ES-I3 (cell line): ENCODE data around the gene DUSP15.

Source experiments
- H3K36me3 ChIP-seq: 2 replicates; pipeline ENCODE4 v1.6.1; 2013; ENCODE audit warnings: mild to moderate bottlenecking, low read length, control low read depth, moderate library complexity; ENCODE audit not compliant: insufficient read depth
- H3K4me1 ChIP-seq: 2 replicates; pipeline ENCODE4 v1.6.1; 2013; ENCODE audit warnings: mild to moderate bottlenecking, control low read depth, low read length; ENCODE audit not compliant: insufficient read depth
- H3K9ac ChIP-seq: 2 replicates; pipeline ENCODE4 v1.6.1; 2013; ENCODE audit warnings: low read depth, mild to moderate bottlenecking, low read length, moderate library complexity
- H3K9me3 ChIP-seq: 2 replicates; pipeline ENCODE4 v1.6.1; 2013; ENCODE audit warnings: mild to moderate bottlenecking, low read length, moderate library complexity; ENCODE audit not compliant: control insufficient read depth, insufficient read depth

The DUSP15 gene

DNA sequence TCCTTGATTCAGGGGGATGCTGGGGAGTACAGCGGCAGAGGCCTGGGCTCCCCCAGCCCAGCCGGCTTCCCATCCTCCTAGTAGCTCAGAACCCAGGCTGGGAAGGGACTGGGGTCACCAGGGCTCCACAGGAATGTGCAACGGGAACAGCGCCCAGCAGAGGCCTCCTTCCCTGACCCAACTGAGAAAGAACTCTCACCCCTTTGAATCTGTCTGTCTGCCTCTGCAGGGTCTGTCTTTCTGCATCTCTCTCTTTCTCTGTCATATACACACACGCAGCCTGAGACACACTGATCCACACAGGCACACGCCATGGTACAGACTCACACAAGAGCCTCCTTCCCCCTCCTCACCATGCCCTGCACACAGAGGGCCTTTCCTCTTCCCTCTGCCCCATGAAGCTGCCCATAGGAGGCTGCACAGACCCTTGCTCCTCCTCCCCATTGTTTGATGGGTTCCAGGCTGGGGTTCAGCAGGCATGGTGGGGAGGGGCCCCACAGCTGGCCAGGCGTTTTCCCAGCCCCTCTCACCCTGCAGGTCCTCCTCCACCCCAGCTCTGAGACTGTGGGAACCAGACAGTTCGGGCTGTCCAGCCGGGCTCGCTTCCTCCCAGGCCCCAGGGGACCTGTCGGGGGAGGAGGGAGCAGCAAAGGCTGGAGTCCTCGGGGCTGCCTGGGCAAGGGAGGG lies 27.7 kb downstream of the DUSP15 start:
- Histone ChIP-seq H3K9ac (no peak overlapping the region), H3K36me3 (no peaks in the 10 kb centered on the region), H3K9me3 (no peaks in the 10 kb centered on the region), H3K4me1 (peaks cover 37% of the 10 kb centered on the region)

DNA sequence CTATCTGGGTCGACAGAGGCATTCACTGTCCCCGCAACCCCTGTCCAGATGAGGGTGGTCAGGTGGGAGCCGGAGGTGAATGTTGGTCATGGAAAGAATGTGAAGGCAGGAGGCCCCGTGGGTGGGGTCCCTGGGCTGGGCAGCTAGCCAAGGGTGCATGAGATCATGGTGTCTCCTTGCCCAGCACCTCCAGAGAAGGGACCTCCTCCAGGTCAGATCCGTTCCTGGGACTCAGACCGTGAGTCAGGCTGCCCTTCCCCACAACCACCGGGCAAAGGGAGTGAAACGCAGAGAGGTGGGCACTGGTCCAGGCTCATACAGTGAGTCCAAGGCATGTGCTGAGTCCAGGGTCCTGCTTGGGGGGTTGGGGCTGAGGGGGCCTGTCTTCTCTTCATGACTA lies 28.4 kb downstream of the DUSP15 start:
- no peaks in the 10 kb centered on the region for H3K36me3 ChIP-seq
- no peak overlapping the region for H3K9ac ChIP-seq
- H3K4me1 ChIP-seq, result peaks cover 44% of the 10 kb centered on the region
- no peaks in the 10 kb centered on the region for H3K9me3 ChIP-seq

DNA sequence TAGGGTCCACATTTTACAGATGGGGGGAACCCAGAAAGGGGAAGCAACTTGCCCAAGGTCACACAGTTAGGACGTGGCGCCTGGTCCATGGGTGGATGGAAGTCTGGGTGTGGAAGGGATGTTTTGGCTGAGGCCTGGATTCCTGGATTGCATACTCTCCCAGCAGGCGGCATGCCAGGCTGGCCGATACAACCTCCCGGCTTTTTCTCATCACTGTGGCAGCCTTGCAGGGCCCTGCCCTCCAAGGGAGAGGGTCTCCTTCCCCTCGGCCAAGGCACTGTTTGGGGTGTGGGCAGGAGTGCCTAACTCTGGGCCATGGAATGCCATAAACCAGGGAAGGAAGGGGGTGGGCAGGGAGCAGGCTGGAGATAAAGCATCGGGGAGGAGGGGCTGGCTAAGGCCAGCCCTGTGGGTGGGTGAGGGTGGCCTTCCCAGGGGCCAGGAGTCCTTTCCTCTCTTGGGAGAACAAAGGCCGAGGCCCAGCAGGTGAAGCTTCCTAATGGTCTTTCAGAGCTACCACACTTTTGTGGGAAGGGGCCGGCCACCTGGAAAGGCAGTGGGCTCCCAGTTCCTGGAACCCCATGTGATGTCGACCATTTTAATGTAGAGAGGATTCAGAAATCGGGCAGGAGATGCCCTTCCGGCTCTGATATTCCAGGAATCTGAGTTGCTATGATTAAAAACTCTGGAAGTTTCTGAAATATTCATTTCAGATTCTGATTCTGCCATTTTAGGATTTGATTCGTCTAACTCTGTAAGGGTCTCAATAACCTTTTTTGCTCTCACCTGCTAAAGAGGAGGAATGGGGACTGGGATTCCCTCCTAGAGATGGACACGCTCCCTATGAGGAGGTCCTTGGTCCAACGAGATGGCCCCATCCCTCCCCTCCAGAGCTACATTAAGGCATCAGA lies 29.2 kb downstream of the DUSP15 start:
- no peak overlapping the region for H3K9ac ChIP-seq
- peaks cover 48% of the 10 kb centered on the region for H3K4me1 ChIP-seq
- no peaks in the 10 kb centered on the region for H3K9me3 ChIP-seq
- no peaks in the 10 kb centered on the region for H3K36me3 ChIP-seq

DNA sequence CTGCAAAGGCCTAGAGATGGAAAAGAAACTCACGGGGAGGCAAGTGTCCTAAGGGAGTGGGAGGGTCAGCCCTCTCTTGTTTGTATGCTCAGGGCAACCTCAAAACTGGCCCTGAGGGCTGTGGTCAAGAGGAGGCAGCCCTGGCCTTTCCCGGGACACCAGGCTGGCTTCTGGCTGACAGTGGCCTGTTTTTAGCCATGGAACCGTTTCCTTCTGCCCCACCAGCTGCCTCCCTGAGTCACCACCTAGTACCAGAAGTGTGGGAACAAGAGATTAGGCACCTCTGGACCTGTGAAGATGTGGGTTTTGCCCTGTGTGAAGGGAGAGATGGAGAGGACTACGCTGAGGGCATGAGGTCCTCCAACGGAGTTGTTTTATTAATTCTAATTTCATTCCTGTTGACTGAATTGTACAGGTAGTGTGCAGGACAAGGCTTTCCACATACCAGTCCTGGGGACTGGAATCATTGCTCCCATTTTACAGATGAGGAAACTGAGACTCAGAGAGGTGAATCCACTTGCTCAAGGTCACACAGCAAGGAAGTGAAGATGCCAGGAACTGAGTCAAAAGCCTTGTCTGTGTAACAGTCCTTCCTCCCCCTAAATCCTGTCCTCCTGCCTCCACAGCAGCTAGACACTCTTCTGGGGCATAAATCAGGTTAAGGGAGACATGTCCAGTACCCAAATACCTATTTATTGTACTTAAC lies 30.4 kb downstream of the DUSP15 start:
- peaks cover 54% of the 10 kb centered on the region for H3K4me1 ChIP-seq

DNA sequence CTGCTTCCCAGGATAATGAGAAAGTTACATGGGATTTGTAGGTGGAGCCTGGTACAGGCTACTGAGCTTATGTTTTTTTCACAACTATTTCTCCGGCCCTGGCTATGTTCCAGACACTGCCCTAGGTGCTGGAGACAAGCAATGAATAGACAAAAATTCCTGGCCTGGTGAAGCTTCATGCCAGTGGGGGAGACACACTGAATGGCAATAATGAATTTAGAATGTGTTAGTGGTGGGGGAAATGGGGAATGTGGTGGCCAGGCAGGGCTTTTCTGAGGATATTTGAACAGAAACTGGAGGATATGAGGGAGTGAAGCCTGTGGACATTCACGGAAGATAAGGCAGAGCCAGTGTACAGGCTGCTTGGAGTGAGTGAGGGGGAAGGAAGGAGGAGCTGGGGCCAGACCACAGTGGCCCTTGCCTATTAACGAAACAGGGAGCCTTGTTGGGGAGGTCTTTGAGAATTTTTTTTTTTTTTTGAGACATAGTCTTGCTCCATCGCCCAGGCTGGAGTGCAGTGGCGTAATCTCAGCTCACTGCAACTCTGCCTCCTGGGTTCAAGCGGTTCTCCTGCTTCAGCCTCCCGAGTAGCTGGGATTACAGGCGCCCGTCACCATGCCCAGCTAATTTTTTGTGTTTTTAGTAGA lies 31.6 kb downstream of the DUSP15 start:
- H3K4me1 ChIP-seq, result peaks cover 56% of the 10 kb centered on the region
- no peak overlapping the region for H3K9ac ChIP-seq
- no peaks in the 10 kb centered on the region; the same call in 1 of the 2 replicates for H3K36me3 ChIP-seq
- H3K9me3 ChIP-seq, result no peaks in the 10 kb centered on the region

More for the DNA sequence above, 30.4 kb downstream of the DUSP15 start:
- Histone ChIP-seq H3K9ac (no peak overlapping the region), H3K9me3 (no peaks in the 10 kb centered on the region), H3K36me3 (no peaks in the 10 kb centered on the region)

DNA sequence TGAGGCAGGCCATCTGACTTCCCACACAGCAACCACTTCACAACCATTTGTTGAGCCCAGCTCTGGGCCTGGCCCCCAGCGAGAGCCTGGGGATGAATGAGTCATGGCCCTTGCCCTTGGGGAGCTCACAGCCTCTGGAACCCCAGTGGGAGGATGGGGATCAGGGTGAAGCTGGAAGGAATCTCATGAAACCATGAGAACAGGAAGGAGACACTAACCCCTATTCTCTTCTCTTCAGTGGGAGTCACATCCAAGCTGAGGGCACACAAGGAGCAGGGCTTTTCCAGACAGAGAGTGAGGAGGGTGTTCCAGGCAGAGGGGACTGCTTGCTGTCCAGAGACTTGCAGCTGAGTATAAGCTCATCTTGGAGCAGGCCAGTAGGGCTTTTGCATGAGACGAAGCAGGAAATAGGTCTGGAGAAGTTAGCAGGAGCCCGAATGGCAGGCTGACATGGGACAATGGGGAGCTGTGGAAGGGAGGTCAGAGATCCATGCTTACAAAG lies 32.4 kb downstream of the DUSP15 start:
- H3K36me3 ChIP-seq, result no peaks in the 10 kb centered on the region; the same call in 1 of the 2 replicates
- no peak overlapping the region for H3K9ac ChIP-seq
- no peaks in the 10 kb centered on the region for H3K9me3 ChIP-seq
- H3K4me1 ChIP-seq, result peaks cover 52% of the 10 kb centered on the region

DNA sequence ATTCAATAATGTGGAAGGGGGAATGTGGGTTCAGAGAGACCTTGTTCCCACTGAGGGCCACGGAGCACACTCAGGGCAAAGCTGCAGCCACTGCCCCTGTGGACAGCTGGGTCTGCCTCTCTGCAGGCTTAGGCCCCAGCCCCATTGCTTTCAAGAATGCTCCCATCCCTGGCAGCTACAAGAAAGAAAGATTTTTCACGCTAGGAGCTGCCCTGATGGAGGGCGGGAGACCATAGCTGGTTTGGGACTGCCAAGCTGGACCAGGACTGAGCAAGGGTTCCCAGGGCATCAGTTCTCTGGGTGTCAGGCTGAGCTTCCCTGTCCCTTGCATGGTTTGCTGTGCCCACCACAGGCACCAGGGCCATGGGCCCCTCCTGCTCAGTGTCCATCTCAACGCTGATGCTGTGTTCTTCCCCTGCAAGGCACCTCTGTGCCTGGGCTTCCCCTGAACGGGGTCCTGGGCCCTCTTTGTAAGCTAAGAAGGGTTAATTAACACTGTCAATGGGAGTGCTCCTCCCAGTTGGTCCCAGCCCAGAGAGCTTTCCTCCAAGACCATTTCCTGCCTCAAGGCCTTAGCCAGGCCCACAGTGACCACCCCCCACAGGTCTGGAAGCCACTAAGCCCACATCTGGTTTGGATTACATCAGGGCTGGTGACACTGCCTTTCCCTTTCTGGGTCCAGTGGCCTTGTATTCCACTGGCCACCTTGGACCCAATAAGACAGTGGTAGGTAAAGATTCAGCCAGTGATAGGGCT lies 33.3 kb downstream of the DUSP15 start:
- no peaks in the 10 kb centered on the region for H3K9me3 ChIP-seq
- H3K4me1 ChIP-seq, result peaks cover 46% of the 10 kb centered on the region; the same call in 1 of the 2 replicates
- no peak overlapping the region for H3K9ac ChIP-seq
- no peaks in the 10 kb centered on the region; the same call in 1 of the 2 replicates for H3K36me3 ChIP-seq

DNA sequence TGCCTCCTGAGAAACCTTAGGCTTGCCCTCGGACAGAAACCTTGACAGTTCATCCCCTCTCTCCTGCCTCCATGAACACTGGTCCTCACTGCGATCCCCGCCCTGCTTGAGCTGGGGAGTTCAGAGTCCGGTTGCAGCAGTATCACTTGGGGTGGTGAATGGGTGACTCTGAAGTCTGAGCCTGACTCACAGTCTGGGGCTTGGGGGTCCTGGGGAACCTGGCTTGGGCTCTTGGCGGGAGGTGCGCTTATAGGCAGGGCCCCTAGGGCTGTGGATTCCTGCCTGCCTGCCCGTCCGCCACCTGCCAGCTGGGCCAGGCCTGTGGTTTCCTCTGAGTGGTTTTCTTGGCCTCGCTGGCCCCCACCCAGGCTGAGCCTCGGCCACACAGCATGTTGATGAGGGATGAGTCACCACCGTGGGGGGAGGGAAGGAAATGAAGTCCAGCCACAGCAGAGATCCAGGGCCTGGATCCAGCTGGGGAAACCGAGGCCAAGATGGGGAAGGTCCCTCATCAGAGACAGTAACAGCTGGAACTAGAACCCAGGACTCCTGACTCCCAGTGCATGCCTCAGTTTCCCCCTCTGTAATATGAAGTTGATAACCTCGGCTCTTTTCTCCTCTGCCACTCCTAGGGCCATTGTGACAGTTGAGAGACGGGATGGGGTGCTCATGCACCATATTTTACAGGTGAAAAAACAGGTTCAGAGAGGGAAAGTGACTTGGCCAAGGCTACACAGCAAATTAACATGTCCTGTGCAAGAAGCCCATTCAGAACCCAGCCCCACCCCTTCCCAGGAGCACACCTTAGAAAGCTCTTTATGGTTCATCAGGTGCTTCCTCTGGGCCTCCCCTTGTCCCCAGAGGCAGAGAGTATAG lies 34.1 kb downstream of the DUSP15 start:
- Histone ChIP-seq H3K9me3 (no peaks in the 10 kb centered on the region), H3K4me1 (peaks cover 46% of the 10 kb centered on the region; the same call in 1 of the 2 replicates), H3K36me3 (no peaks in the 10 kb centered on the region; the same call in 1 of the 2 replicates), H3K9ac (no peak overlapping the region)

DNA sequence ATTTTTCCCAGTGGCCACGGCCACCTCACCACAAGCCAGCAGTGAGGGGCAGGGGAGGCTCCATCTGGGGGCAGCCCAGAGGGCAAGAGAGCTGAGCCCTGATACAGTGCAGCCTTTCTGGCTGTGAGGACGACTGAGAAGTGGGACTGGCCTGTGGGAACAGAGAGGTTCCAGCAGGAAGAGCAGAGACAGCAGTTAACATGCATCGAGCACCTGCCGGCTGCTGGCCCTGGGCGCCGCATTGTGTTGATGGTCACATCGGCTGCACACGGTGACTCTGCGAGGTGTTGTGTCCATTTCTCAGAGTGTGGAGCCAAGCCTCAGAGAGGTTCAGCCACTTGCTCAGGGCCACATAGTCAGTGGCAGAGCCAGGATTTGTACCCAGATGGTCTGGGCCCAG lies 34.8 kb downstream of the DUSP15 start:
- H3K9ac ChIP-seq, result no peak overlapping the region
- no peaks in the 10 kb centered on the region for H3K9me3 ChIP-seq
- H3K36me3 ChIP-seq, result no peaks in the 10 kb centered on the region; the same call in 1 of the 2 replicates
- H3K4me1 ChIP-seq, result peaks cover 42% of the 10 kb centered on the region; the same call in 1 of the 2 replicates

DNA sequence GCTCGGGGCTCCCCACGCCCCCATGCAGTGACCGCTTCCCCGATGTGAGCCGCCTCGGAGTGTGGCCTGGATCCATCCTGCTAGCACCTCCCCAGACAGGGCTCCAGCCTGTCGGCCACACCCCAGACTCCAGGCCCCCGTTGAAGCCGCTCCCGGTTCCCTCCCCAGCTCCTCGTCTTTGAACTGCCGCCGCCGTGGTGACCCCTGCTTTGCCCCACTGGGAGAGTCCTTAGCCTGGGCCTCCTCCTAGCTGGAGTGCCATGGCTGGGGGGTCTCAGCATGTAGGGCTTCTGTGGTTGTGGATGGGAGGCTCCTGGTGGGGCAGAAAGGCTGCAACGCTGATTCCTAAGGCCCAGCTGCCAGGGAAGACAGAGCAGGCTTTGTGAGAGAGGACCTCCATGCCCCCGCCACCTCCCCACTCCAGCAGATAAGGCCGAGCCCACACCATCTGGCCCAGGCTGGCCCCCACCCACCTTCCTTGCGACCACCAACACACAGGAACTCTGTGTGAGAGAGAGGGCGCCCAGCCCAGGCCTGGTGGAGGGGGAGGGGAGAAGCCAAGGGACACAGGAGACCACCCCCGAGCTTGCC lies 36.3 kb downstream of the DUSP15 start:
- H3K4me1 ChIP-seq, result peaks cover 42% of the 10 kb centered on the region; the same call in 1 of the 2 replicates
- no peak overlapping the region for H3K9ac ChIP-seq
- no peaks in the 10 kb centered on the region for H3K9me3 ChIP-seq
- H3K36me3 ChIP-seq, result no peaks in the 10 kb centered on the region; the same call in 1 of the 2 replicates

DNA sequence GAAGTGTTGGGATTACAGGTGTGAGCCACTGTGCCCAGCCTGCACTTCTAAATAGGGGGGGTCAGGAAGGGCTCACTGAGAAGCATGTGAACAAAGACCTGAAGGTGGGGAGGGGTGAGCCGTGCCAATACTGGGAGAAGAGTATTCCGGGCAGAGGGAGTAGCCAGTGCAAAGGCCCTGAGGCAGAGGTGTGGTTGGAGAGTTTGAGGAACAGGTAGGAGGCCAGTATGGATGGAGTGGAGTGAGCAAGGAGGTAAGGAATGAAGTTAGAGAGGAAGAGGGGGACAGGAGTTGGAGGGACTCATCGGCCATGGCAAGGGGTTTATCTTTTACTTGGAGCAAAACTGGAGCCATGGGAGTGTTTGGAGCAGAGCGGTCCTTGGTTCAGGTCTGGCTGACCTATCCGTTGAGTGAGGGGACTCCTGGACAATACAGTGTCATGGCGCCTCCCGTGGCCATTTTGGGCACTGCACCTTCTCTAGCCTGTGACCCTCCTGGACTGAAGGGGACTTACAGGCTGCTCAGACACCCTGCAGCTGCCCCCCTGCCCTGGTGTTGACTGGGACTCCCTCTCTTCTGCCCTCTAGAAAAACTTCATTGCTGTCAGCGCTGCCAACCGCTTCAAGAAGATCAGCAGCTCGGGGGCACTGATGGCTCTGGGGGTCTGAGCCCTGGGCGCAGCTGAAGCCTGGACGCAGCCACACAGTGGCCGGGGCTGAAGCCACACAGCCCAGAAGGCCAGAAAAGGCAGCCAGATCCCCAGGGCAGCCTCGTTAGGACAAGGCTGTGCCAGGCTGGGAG lies 37.0 kb downstream of the DUSP15 start:
- Histone ChIP-seq H3K9me3 (no peaks in the 10 kb centered on the region), H3K9ac (no peak overlapping the region), H3K4me1 (peaks cover 40% of the 10 kb centered on the region; the same call in 1 of the 2 replicates), H3K36me3 (no peaks in the 10 kb centered on the region; the same call in 1 of the 2 replicates)
